Measurements from ENCODE around the gene CDC34. TPM values are rescaled to one million over a fixed set of nuclear protein-coding genes. Genes with fewer than 3 reads are reported as not detected.

The CDC34 gene
- total RNA-seq, 1 experiment from 2014 or later, result 87.4 TPM

DNA sequence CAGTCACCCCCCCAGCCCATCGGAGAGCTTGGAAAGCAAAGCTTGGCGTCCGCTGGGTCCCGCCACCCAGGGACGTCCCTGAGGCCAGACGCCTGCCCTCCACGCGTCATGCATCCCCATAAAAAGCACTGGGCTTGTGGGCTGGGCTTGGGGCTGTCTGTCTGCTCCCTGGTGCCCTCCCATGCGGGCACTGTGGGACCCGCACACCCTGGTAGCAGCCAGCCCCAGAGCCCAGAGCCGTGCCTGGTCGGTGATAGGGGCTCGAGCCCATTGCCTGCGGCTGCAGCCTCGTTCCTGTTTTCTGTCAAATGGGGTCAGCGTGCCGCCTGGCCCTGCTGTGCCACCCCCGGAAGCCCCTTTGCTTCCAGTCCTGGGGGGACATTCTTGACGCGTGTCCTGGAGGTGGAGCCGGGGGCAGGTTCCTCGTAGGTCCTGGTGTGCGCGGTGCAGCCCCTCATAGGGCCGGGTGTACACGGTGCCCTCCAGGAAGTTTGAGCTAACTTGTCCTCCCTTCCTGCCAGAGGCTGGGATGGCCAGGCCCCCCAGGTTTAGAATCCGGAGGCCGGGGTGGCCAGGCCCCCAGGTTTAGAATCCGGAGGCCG, 8.0 kb downstream of the CDC34 start:
- Histone ChIP-seq H3K27me3 (ENCODE audit: insufficient read depth, low read length) (no peaks in the 10 kb centered on the region), H3K27ac (ENCODE audit: low read depth, low read length) (no peak overlapping the region), H3K4me2 (ENCODE audit: low read length) (no peak overlapping the region), H4K20me1 (ENCODE audit: insufficient read depth) (no peaks in the 10 kb centered on the region), H3K9me3 (ENCODE audit: control insufficient read depth in 1 of 2, insufficient read depth in 1 of 2, low read depth in 1 of 2, low read length in 2 of 2) (no peaks in the 10 kb centered on the region), H3K4me1 (ENCODE audit: control insufficient read depth in 1 of 2, insufficient read depth in 2 of 2, low read length in 2 of 2) (peaks cover 5 to 9% of the 10 kb centered on the region in 2 experiments), H3K9ac (ENCODE audit: low read length) (no peak overlapping the region), H2AFZ (ENCODE audit: low read depth, low read length, poor library complexity, severe bottlenecking) (no peak overlapping the region), H3K9me2 (ENCODE audit: insufficient read depth) (no peaks in the 10 kb centered on the region), H3K4me3 (replicated peaks in 1 of 2; ENCODE audit: low read depth in 1 of 2, low read length in 2 of 2) (no peak overlapping the region), H3K36me3 (ENCODE audit: control insufficient read depth in 1 of 2, insufficient read depth in 2 of 2, low read length in 2 of 2) (peaks cover 26 to 27% of the 10 kb centered on the region in 2 experiments; a peak in 3 of 4 replicates), H3K79me2 (ENCODE audit: insufficient read depth, low read length) (peaks cover 26% of the 10 kb centered on the region)
- ChIA-PET RAD21 (ENCODE audit: low non-redundant PET in 1 of 2, low total read pairs in 2 of 2, uncharacterized antibody in 2 of 2, unreplicated experiment in 2 of 2) (no interaction called here), CTCF (no interaction called here), POLR2A (no interaction called here)
- TF ChIP-seq SIN3A (IDR thresholded peaks at IDR 0.05; ENCODE audit: low read depth) (no peak), CEBPB (IDR thresholded peaks at IDR 0.05; ENCODE audit: low read depth) (no peak)
- DNase-seq (ENCODE audit: low read depth, low spot score) (no peak), ATAC-seq (no peak)
- BruUV-seq (replicated peaks), result no TSS peak
- intact Hi-C loops (cut with micrococcal nuclease), result no loop called here

DNA sequence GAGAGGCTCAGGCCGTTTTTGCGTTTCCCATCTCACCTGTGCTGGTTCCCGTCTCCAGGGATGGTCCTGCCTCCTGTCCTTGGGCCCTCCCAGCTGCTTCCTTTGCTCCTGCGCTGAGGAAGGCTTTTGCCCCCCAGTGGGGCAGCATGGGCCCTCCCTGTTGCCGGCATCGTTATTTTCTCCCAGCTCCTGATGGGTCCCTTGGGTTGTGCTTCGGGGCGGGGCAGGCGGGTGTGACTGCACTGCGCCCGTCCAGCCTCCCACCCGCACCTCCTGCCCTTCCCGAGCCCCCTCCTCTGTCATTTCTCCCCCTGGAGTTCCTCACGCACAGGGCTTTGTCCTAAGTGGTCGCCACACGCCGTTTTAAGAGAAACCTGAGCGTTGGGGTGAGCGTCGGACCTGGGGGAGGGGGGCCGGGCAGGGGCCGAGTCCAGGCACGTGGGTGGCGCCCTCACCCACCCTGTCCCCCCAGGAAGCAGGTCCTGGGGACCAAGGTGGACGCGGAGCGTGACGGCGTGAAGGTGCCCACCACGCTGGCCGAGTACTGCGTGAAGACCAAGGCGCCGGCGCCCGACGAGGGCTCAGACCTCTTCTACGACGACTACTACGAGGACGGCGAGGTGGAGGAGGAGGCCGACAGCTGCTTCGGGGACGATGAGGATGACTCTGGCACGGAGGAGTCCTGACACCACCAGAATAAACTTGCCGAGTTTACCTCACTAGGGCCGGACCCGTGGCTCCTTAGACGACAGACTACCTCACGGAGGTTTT, 9.5 kb downstream of the CDC34 start:
- no peak for ATAC-seq
- intact Hi-C loops (cut with micrococcal nuclease), result no loop called here
- Histone ChIP-seq H3K27me3 (ENCODE audit: insufficient read depth, low read length) (no peaks in the 10 kb centered on the region), H3K27ac (ENCODE audit: low read depth, low read length) (no peak overlapping the region), H3K4me3 (replicated peaks in 1 of 2; ENCODE audit: low read depth in 1 of 2, low read length in 2 of 2) (no peak overlapping the region), H3K9ac (ENCODE audit: low read length) (no peak overlapping the region), H3K9me3 (ENCODE audit: control insufficient read depth in 1 of 2, insufficient read depth in 1 of 2, low read depth in 1 of 2, low read length in 2 of 2) (no peaks in the 10 kb centered on the region), H2AFZ (ENCODE audit: low read depth, low read length, poor library complexity, severe bottlenecking) (no peak overlapping the region), H3K79me2 (ENCODE audit: insufficient read depth, low read length) (peaks cover 12% of the 10 kb centered on the region), H4K20me1 (ENCODE audit: insufficient read depth) (no peaks in the 10 kb centered on the region), H3K4me2 (ENCODE audit: low read length) (no peak overlapping the region), H3K9me2 (ENCODE audit: insufficient read depth) (no peaks in the 10 kb centered on the region), H3K36me3 (ENCODE audit: control insufficient read depth in 1 of 2, insufficient read depth in 2 of 2, low read length in 2 of 2) (peaks cover 19 to 23% of the 10 kb centered on the region in 2 experiments; a peak in 3 of 4 replicates), H3K4me1 (ENCODE audit: control insufficient read depth in 1 of 2, insufficient read depth in 2 of 2, low read length in 2 of 2) (0 out of 4 replicates have a peak, but pooled peaks cover 0 to under 1% of the 10 kb centered on the region in 2 experiments)
- no TSS peak for BruUV-seq (replicated peaks)
- CTCF ChIA-PET, result no interaction called here
- POLR2A ChIA-PET, result no interaction called here
- RAD21 ChIA-PET (ENCODE audit: low non-redundant PET in 1 of 2, low total read pairs in 2 of 2, uncharacterized antibody in 2 of 2, unreplicated experiment in 2 of 2), result no interaction called here
- TF ChIP-seq, protein P1, sequence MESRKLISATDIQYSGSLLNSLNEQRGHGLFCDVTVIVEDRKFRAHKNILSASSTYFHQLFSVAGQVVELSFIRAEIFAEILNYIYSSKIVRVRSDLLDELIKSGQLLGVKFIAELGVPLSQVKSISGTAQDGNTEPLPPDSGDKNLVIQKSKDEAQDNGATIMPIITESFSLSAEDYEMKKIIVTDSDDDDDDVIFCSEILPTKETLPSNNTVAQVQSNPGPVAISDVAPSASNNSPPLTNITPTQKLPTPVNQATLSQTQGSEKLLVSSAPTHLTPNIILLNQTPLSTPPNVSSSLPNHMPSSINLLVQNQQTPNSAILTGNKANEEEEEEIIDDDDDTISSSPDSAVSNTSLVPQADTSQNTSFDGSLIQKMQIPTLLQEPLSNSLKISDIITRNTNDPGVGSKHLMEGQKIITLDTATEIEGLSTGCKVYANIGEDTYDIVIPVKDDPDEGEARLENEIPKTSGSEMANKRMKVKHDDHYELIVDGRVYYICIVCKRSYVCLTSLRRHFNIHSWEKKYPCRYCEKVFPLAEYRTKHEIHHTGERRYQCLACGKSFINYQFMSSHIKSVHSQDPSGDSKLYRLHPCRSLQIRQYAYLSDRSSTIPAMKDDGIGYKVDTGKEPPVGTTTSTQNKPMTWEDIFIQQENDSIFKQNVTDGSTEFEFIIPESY (IDR thresholded peaks at IDR 0.05; ENCODE audit: extremely low read depth, insufficient replicate concordance, low read length), result no peak
- no peak for TF ChIP-seq TCF7L2 (IDR thresholded peaks at IDR 0.05; ENCODE audit: borderline replicate concordance, extremely low read depth, insufficient read depth, insufficient read length)
- TF ChIP-seq, protein P2, sequence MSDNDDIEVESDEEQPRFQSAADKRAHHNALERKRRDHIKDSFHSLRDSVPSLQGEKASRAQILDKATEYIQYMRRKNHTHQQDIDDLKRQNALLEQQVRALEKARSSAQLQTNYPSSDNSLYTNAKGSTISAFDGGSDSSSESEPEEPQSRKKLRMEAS (IDR thresholded peaks at IDR 0.05), result no peak
- TF ChIP-seq, protein P3, sequence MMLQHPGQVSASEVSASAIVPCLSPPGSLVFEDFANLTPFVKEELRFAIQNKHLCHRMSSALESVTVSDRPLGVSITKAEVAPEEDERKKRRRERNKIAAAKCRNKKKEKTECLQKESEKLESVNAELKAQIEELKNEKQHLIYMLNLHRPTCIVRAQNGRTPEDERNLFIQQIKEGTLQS (IDR thresholded peaks at IDR 0.05), result no peak
- TF ChIP-seq, protein P4, sequence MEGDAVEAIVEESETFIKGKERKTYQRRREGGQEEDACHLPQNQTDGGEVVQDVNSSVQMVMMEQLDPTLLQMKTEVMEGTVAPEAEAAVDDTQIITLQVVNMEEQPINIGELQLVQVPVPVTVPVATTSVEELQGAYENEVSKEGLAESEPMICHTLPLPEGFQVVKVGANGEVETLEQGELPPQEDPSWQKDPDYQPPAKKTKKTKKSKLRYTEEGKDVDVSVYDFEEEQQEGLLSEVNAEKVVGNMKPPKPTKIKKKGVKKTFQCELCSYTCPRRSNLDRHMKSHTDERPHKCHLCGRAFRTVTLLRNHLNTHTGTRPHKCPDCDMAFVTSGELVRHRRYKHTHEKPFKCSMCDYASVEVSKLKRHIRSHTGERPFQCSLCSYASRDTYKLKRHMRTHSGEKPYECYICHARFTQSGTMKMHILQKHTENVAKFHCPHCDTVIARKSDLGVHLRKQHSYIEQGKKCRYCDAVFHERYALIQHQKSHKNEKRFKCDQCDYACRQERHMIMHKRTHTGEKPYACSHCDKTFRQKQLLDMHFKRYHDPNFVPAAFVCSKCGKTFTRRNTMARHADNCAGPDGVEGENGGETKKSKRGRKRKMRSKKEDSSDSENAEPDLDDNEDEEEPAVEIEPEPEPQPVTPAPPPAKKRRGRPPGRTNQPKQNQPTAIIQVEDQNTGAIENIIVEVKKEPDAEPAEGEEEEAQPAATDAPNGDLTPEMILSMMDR (IDR thresholded peaks at IDR 0.05 in 2 of 3, conservative IDR thresholded peaks at IDR 0.05 in 1 of 3; ENCODE audit: borderline replicate concordance in 1 of 3, insufficient read depth in 1 of 3, low read depth in 2 of 3, low read length in 2 of 3), result no peak
- DNase-seq (ENCODE audit: low read depth, low spot score), result no peak
